GM12891 (cell line): Measurements from ENCODE around the gene SLC35F2.

Source experiments
- PAX5 ChIP-seq: IDR thresholded peaks from 2 replicates; pipeline ENCODE4 v1.6.1; 2011; ENCODE audit warnings: low read length, moderate library complexity, mild to moderate bottlenecking; ENCODE audit not compliant: insufficient read depth, severe bottlenecking
- POLR2A ChIP-seq: IDR thresholded peaks from 2 replicates; pipeline ENCODE4 v1.6.1; 2011; ENCODE audit warnings: low read depth, low read length, control low read depth
- POLR2AphosphoS5 ChIP-seq: IDR thresholded peaks from 2 replicates; pipeline ENCODE4 v1.6.1; 2011; ENCODE audit warnings: low read depth, low read length, control low read depth
- POU2F2 ChIP-seq: IDR thresholded peaks from 2 replicates; pipeline ENCODE4 v1.6.1; 2011; ENCODE audit warnings: low read depth, mild to moderate bottlenecking, control low read depth, low read length, moderate library complexity
- SPI1 ChIP-seq: IDR thresholded peaks from 2 replicates; pipeline ENCODE4 v1.6.1; 2011; ENCODE audit warnings: low read depth, low read length, control low read depth
- TAF1 ChIP-seq: IDR thresholded peaks from 2 replicates; pipeline ENCODE4 v1.6.1; 2011; ENCODE audit warnings: low read depth, low read length, control low read depth

- TF ChIP-seq POLR2AphosphoS5 (no peak), SPI1 (no peak), POLR2A (no peak), PAX5 (no peak), TAF1 (no peak), POU2F2 (no peak)
These were observed 88.0 kb downstream of the SLC35F2 start for GRCh38 chr11:107770551-107770951.
